HG03378 (cell line): ENCODE measurements around the gene NHSL1.

Experiments used
- ATAC-seq: cut with Tn5 transposase; IDR thresholded peaks from one replicate; pipeline ENCODE4 v1.9.1; 2021; ENCODE audit warnings: mild to moderate bottlenecking, moderate library complexity; ENCODE audit not compliant: unreplicated experiment

The NHSL1 gene

GRCh38 chr6:138406443-138406842 lies 92.9 kb downstream of the NHSL1 start:
- ATAC-seq: no peak

DNA sequence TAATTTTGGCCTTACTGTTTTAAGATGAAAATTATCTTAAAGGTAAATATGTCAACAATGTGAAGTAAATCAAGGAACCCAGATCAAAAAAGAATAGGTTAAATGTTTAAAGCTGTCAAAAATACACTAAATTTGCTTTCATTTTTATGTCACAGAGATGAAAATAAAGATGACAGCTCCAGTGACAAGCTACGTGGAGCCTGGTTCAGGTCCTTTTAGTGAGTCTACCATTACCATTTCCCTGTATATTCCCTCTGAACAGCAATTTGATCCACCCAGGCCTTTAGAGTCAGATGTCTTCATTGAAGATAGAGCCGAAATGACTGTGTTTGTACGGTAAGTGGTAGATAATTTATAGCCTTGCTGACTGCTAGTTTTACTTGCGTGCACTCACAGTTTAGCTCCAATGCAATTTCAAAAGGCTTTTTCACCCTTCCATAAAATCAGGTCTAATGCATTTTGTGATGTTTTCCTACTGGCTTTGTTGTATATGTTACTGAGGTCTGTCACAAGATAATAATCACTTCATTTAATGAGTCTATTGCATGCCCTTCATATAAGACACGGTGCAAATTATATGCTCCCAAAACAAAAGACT lies 93.4 kb downstream of the NHSL1 start:
- ATAC-seq: no peak

- peak; percentile 8 for ATAC-seq
Measured at GRCh38 chr6:138404666-138405337, 94.5 kb downstream of the NHSL1 start.

DNA sequence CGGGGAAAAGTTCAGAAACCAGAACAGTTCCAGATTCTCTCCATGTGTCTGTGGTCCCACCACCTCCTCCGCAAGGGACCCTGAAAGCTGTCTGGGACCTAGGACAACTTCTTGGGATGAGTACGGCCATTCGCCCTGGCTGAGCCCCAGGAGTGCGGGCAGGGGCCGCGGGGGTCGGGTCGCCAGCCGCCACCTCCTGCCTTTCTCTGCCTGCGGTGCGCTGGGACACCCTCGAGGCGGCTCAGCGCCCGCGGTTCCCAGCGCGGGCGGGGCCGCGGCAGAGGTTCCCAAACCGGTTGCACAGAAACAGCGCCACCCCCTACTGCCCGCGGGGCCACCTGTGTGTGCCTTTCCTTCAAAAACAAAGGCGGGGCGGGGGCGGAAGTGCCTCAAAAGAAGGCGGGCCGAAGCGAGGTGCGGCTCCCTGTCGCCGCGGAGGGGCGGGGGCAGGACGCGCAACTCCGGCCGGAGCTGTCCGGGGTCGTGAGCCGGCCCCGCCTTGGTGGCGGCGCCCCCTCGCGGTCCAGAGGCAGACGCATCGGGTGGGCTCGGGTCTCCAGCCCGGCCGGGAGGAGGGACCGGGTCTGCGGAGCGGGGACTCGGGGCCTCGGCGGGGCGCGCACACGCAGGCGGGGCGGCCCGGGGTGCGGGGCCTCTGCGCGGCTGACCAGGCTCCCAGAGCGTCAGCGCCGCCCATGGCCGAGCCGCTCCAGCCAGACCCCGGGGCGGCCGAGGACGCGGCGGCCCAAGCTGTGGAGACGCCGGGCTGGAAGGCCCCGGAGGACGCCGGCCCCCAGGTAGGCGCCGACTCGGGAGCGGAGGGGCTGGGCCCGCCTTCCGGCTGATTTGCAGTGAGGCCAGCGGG lies 95.3 kb downstream of the NHSL1 start, which contains the start of gene HEBP2:
Gene HEBP2, plus strand, starts transcription at position 423 of the 865 bp plus-strand sequence. Its CDS starts 273 bp downstream, at position 696.
- peak; percentile 73 for ATAC-seq

- ATAC-seq: peak; percentile 14
Measured at GRCh38 chr6:138403324-138403800, 95.9 kb downstream of the NHSL1 start.

DNA sequence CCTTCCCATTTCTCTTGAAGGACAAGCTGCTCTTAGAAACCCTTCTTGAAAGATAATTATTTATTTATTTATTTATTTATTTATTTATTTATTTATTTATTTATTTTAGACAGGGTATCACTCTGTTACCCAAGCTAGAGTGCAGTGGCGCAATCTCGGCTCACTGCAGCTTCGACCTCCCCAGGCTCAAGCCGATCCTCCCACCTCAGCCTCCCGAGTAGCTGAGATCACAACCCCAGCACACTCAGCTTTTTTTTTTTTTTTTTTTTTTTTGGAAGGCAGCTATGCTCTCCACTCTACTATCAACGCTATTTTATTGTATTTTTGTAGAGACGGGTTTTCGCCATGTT lies 96.5 kb downstream of the NHSL1 start:
- no peak for ATAC-seq

- ATAC-seq: no peak
Measured at GRCh38 chr6:138401960-138402837, 97.1 kb downstream of the NHSL1 start.

GRCh38 chr6:138400326-138400725 lies 99.0 kb downstream of the NHSL1 start:
- no peak for ATAC-seq

- no peak for ATAC-seq
Measured at GRCh38 chr6:138397128-138398122, 101.9 kb downstream of the NHSL1 start.

- ATAC-seq: no peak
Measured at GRCh38 chr6:138396709-138397108, 102.6 kb downstream of the NHSL1 start.

DNA sequence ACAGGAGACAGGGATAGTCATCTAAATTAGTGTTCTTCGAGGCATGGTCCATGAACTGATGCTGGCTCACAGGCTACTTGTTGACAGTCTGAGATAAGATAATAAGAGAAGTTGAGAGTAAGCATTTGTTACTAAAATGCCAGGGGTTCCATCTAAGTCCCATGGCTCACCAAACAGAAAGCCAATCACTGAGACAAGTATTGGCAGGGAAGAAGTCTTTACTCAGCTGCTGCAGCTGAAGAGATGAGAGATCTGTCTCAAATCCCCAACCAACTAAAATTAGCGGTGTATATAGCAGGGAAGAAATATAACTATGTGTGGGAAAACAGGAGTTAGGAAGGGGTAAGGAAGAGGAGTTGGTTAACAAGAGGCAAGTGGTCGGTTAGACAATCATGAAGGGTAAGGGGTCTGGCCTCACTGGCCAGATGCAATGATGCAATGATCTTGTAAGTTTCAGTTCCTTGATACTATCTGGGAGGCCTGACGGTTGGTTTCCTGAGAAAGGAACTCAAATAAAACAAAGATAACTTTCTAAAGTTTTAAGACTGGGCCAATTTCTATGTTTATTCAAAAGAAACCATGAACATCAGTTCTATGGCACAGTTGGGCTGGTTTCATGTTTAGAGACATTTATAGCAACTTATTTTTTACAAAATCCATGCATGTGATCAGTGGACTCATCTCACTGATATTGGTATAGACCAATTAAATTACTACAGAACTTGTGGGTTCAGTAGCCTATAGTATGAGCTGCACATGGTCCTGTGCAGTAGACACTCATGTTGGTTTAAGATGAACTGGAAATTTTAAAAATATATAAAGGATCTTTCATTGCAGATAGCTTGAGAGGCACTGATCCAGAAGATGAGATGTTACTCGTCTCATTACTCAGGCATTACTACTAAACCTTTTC lies 105.2 kb downstream of the NHSL1 start:
- peak; percentile 59 for ATAC-seq

DNA sequence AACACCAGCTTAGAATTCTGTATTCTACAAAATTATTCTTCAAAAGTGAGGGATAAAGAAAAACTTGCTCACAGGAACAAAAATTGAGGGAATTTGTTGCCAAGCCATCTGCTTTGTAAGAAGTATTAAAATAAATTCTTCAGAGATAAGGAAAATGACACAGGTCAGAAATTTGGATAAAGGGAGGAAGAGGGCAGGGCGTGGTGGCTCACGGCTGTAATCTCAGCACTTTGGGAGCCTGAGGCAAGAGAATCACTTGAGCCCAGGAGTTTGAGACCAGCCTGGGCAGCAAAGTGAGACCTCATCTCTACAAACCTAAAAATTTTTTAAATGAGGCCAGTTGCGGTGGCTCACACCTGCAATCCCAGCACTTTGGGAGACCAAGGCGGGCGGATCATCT lies 109.7 kb downstream of the NHSL1 start:
- no peak for ATAC-seq

GRCh38 chr6:138387577-138388368 lies 111.5 kb downstream of the NHSL1 start:
- no peak for ATAC-seq

DNA sequence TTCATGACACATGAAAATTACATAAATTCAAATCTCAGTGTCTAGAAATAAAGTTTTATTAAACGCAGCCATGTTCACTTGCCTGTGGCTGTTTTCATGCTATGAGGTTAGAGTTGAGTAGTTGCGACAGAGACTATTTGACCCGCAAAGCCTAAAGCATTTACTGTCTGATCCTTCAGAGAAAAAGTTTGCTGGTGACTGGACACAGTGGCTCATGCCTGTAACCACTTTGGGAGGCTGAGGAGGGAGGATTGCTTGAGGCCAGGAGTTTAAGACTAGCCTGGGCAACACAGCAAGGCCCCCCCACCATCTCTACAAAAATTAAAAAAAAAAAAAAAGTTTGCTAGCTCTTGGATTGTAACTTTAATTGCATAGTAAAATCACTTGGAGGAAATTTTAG lies 112.4 kb downstream of the NHSL1 start:
- no peak for ATAC-seq

- ATAC-seq: no peak
Measured at GRCh38 chr6:138383776-138384175, 115.5 kb downstream of the NHSL1 start.

- ATAC-seq: no peak
Measured at GRCh38 chr6:138382498-138383265, 116.6 kb downstream of the NHSL1 start.

DNA sequence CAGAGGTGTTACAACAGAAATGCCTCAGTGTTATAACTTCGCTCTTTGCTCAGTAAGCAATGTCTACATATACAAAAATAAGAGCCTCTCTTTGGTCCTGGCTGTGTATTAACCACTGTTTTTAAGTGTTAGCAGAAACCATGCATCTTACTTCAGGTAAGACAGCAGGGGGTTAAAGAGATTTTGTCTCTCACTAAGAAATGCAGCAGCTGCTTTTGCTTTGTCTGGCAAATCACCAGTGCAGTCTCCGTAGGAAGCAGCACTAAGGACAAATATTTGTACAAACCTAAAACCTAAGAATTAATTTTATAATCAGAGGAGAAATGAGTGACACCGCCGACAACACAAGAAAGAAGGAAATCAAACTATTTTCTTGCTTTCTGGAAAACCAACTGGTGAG lies 120.8 kb downstream of the NHSL1 start:
- ATAC-seq: no peak
